Measurements from ENCODE around the gene DLGAP5.

GRCh38 chr14:55133416-55133815, 58.0 kb downstream of the DLGAP5 start:
- peak in 1 of 4 experiments; percentile 32 for TF ChIP-seq CTCF (IDR thresholded peaks at IDR 0.05)
- no peak for TF ChIP-seq EP300 (IDR thresholded peaks at IDR 0.05)
- TF ChIP-seq POLR2AphosphoS5 (IDR thresholded peaks at IDR 0.05), result no peak
